Stimulated activated CD8-positive, alpha-beta memory T cell treated with anti-CD3 and anti-CD28 coated beads, Interleukin-7, amount 100 ng/mL, for 4 hours (primary cell): ENCODE measurements around the gene ARHGEF4.

Experiments used
- DNase-seq, 2 donors: peaks; one replicate each; pipeline ENCODE4 v3.0.0-alpha.2; 2020; ENCODE audit warnings: low read depth in 2 of 2

ARHGEF4 gene

GRCh38 chr2:130818809-130819208, 17.9 kb upstream of the ARHGEF4 start:
- DNase-seq, result no peak

GRCh38 chr2:130819226-130819607, 17.5 kb upstream of the ARHGEF4 start:
- DNase-seq, result no peak

- DNase-seq, result no peak
Observed at GRCh38 chr2:130819608-130820278, 17.0 kb upstream of the ARHGEF4 start.

- DNase-seq, result no peak
Observed at GRCh38 chr2:130820279-130820861, 16.3 kb upstream of the ARHGEF4 start.

GRCh38 chr2:130821867-130822266, 14.8 kb upstream of the ARHGEF4 start:
- DNase-seq, result no peak

GRCh38 chr2:130822766-130823165, 13.9 kb upstream of the ARHGEF4 start:
- no peak for DNase-seq

GRCh38 chr2:130823171-130823885, 13.4 kb upstream of the ARHGEF4 start:
- DNase-seq, result no peak

- no peak for DNase-seq
Observed at GRCh38 chr2:130823886-130824491, 12.7 kb upstream of the ARHGEF4 start.

- peak; percentile 57 to 75 for DNase-seq
Observed at GRCh38 chr2:130824492-130825061, 12.1 kb upstream of the ARHGEF4 start.

- DNase-seq, result no peak
Observed at GRCh38 chr2:130825231-130825965, 11.3 kb upstream of the ARHGEF4 start.

- DNase-seq, result no peak
Observed at GRCh38 chr2:130825966-130826253, 10.8 kb upstream of the ARHGEF4 start.

- no peak for DNase-seq
Observed at GRCh38 chr2:130826419-130826818, 10.3 kb upstream of the ARHGEF4 start.

GRCh38 chr2:130826821-130827501, 9.8 kb upstream of the ARHGEF4 start:
- no peak for DNase-seq

GRCh38 chr2:130827502-130828251, 9.0 kb upstream of the ARHGEF4 start:
- DNase-seq, result no peak

- no peak for DNase-seq
Observed at GRCh38 chr2:130828461-130828860, 8.3 kb upstream of the ARHGEF4 start.

GRCh38 chr2:130829015-130829414, 7.7 kb upstream of the ARHGEF4 start:
- no peak for DNase-seq

- DNase-seq, result no peak
Observed at GRCh38 chr2:130830538-130830937, 6.2 kb upstream of the ARHGEF4 start.

GRCh38 chr2:130831356-130831755, 5.4 kb upstream of the ARHGEF4 start:
- DNase-seq, result no peak

GRCh38 chr2:130832296-130832940, 4.3 kb upstream of the ARHGEF4 start:
- no peak for DNase-seq
